ENCODE results near the gene IMP3.

GRCh38 chr15:75647370-75648155 is 7.5 kb upstream of the IMP3 start, which contains the start of gene SNX33:
- no peak for TF ChIP-seq POLR2A (IDR thresholded peaks at IDR 0.05; ENCODE audit: low read length)
- TF ChIP-seq GATA1 (IDR thresholded peaks at IDR 0.05; ENCODE audit: low read depth, low read length): no peak

Measured in erythroblast (primary cell).